NCI-H146 (cell line): ENCODE results near the gene MRGPRG.

Source experiments
- DNase-seq: peaks from one replicate; lab custom pipeline; 2025; lab: John Stamatoyannopoulos, UW

Gene MRGPRG

DNA sequence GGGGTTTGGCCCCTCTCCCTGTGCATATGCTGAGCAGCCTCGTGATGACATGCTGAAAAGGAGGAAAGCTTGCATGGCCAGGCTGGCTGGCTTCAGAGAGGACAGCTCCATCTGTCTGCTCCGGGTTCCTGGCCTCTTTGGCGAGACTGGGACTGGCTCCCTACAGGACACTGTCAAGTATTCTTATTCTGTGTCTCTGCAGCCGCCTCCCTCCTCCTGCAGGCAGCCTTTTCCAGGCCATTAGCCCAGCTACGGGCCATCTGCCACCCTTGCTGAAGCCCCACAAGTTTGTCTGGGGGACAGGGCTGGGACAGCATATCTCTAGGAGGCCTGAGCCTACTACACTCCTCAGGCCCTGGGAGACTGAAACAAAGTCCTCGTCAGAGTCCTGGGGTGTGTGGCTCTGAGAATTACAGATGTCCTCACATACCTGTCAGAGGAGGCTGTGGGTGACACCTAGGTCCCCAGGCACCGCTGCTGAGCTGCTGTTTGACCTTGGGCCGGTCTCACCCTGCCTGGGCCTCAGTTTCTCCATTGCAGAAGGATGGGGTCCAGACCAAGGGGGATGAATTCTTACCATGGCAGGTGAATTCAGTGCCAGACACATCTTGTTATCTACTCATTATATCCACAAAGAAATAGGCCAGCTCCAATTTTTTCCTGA, 11.0 kb downstream of the MRGPRG start:
- no peak for DNase-seq

DNA sequence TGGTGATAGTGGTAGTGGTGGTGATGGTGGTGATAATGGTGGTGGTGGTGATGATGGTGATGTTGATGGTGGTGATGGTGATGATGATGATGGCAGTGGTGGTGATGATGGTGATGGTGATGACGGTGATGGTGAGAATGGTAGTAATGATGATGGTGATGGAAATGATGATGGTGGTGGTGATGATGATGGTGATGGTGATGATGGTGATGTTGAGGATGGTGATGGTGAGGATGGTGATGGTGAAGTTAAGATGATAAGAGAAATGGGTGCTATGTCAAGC, 11.8 kb downstream of the MRGPRG start:
- DNase-seq = no peak

DNA sequence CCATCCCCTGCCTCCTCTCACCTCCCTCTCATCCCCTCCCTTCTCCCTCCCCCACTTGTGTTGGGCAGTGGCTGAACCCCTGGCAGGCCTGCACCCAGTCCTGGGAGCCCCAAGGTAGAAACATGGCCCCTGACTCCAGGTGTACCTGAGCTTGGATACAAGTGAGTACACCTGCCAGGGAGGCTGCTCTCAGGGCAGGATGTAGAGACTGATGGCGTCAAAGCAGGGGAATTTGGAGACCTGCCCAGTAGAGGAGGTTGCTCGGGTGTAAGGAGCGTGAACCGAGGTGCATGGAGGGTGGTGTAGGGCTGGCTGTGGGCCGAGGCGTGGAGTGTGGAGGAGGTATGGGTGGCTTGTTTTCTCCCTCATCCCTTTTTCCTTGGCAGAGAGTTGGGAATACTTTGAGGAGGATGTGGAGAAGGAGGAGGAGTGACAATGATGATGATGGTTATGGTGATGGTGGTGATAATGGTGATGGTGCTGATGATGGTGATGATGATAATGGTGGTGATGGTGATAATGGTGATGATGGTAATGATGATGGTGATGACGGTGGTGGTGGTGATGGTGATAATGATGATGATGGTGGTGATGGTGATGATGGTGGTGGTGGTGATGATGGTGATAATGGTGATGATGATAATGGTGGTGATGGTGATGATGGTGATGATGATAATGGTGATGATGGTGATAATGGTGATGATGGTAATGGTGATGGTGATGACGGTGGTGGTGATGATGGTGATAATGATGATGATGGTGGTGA, 12.3 kb downstream of the MRGPRG start:
- DNase-seq = no peak

DNA sequence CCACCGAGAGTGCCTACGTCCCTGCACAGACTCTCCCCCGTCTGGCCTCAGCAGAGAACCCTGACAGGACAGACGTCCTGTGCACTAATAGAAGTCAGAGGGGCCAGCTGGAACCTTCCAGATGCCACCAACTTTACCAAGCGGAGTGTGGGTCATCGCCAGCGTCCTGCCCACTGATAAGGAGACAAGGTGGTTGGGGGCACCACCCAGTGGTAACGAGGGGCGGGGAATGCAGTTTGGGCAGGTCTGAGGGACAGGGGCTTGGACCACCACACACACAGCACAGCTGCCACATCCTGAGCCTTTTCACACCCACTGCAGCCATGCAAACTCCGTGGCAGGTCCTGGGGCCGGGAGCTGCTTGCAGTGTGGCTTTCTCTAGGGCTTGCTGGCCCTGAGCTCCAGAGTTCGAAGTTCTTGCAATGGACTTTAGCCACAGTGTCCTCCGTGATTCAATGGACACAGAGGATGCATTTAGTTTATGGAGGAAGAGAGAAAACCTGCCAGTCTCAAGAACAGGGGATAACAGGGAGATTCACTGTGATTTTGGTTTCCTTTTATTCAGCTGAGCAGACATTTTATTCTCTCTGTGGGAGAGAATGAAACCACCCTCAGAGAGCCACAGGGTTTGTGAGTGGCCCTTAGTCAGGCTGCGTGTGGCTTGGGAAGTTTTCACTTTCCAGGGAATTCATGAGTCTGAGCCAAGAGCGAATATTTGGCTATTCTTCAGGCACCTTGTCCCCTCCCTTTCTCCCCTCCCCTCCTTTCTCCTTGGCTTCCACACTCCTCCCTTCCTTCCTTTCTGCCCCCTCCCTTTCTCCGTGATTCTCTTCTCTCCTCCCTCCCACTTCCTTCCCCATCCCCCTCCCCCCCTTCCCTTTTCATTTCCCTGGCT, 13.1 kb downstream of the MRGPRG start:
- DNase-seq = no peak

DNA sequence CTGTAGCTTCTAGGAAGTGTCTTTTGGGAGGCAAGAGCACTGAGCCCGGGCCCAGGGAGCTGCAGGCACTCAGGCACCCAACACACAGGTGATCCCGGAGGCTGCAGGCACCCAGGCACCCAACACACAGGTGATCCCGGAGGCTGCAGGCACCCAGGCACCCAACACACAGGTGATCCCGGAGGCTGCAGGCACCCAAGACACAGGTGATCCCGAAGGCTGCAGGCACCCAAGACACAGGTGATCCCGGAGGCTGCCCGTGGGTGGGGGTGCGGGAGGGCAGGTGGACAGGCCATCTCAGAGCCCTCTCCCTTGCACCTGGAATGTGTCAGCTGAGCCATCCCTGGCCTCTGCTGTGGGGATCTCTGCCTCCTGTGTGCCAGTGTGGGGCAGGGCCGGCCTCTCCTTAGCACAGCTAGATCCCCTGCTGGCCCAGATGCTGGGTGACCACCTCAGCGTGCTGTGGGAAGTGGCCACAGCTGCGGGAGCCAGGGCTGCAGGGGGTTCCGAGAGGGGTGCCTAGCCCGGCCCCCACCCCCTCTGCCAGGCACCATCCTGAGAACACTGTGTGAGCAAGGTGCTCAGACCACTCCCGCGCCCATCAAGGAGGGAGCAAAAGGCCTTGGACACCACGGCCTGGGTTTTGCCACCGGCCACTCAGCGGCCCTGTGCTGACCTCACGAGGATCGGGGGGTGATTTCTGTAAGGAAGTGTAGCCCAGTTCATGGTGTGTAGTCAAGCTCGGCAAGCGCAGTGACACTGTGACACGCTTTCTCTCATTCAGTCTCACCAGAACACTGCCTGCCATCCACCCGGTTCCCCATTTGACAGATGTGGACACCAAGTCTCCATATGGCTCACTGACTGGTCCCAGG, 14.2 kb downstream of the MRGPRG start:
- no peak for DNase-seq

DNA sequence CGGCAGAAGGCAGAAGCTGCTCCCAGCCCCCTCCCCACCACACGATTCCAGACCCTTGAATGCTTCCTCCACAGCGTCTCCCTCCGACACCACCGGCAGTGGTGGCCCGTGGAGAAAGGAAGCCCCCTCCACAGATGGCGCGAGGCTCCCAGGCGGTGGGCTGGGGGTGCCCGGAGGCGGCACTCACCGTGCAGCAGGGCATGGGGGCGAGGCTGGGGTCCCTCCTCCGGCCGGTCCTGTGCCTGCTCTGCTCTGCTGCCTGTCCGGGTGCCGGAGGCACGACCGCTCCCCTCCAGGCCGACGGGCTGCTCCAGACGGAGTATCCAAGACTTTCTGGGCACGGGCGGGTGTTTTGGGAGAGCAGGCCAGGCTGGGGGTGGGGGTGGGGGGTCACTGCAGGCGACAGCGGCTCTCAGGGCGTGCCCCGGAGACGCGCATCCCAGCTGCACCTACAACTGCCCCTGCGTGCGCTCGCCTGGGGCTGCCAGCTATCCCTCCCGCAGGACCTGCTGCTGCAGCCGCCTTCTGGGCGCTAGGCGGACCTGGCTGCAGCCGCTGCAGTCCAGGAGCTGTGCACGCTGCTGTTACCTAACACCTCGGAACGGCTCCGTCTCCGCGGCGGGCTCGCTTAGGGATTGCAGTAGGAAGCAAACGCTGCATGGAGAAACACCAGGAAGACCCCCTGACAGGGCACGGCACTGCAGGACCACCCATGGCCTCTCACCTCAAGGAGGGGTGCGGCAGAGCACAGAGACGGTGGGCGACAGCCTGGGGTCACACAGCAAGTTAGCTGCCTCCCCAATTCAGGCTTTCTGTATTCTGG, 15.2 kb downstream of the MRGPRG start:
- DNase-seq = peak; percentile 54

DNA sequence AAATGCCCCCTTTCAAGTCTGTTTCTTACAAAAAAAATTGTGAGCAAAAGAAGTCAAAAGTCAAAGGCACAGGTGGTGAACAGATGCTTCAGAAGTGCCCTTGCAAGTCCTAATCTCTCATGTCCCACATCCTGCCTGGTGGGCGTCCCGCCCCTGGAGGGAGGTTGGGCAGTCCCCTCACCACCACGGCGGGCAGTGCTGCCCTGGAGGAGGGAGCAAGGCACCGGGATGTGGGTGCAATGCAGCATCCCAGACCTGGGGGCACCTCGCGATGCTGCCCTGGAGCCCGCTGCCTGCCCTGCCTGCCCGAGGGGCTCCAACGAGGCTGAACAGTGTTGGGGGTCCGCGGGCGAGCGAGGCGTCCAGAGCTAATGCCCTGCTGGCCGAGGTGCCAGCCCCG, 15.9 kb downstream of the MRGPRG start:
- DNase-seq = no peak

DNA sequence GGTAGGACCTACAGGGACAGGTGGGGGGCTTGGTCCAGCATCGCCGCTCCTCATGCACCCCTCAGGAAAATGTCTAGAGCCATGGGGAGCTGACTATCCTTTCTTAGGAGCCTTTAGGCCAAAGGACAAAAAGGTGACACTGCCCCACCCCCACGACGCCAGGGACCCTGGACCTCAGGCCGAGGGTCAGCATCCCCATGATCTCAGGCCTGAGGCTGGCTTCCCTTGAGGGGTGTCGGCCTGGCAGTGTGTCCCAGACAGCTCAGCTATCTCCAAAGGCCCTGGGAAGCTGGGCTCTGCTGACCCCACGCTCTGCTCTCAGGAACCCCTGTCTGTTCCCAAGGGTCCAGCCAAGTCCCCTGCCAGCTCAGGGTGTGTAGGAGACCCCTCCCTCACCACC, 16.3 kb downstream of the MRGPRG start:
- DNase-seq = no peak

DNA sequence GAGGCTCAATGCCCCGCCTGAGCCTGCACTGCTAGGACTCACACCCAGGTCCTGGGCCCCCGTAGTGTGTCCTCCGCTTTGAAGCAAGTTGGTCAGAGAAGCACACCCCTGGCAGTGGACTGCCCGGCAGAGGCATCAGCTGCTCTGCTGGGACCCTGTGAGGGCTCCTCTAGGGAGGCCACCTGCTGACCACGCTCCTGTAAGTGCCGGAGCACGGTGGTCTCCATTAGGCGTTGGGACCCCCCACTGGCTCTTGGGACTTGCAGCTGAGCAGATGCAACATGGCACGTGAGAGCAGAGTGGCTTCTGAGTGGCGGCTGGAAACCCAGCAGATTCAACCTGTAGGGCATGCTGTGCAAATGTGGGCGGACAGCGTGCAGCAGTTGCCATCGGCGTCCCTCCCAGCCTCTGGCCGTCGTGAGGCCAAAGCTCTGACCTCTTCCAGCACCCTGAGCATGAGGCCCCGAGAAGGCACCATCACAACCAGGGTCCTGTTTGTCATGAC, 16.9 kb downstream of the MRGPRG start:
- no peak for DNase-seq

DNA sequence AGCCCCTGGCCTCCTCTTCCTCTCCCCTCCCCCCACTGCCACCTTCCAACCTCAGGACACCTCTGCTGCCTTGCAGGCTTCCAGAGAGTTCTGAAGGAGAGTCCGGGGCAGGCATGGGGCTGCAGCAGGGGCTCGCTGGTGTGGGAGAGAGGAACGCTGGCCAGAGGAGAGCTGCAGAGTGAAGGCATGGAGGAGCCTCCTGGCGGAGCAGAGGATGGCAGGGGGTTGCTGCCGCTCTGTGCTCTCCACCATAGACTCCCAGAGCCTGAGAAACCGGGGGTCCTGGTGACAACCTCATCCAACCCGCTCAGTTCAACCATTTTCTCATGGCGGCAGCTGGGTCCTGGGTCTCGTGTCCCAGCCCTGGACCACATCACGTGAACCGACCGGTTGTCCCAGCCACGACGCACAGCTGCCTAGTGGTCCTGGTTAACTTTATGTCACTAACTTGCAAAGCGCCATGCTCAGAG, 17.5 kb downstream of the MRGPRG start:
- DNase-seq = no peak

DNA sequence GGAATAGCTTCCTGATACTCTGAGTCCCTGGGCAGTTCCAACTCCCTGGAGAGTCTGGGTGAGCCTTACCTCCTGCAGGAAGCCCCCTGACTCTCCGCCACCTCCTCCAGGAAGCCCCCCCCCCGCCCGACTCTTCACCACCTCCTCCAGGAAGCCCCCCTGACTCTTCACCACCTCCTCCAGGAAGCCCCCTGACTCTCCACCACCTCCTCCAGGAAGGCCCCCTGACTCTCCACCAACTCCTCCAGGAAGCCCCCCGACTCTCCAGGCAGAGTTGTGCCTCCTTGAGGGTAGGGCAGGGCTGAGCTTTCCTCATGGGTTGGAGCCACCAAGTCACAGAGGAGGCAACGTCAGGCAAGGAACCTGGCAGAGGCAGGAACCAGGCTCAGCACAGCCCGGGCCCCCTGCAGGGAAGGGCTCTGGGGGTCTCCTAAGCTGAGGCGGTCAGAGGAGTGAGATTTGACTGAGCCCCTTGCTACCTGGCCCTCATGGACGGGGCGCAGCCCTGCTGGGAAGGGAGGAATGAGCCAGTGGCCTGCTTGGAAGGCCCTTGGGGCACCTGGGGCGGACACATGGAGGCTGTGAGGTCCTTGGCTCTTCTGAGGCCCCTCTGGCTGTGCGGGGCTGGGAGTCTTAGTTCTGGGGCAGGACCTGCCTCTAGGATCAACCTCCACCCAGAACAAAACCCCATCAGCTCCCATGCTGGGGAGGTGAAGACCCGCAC, 18.1 kb downstream of the MRGPRG start:
- no peak for DNase-seq

DNA sequence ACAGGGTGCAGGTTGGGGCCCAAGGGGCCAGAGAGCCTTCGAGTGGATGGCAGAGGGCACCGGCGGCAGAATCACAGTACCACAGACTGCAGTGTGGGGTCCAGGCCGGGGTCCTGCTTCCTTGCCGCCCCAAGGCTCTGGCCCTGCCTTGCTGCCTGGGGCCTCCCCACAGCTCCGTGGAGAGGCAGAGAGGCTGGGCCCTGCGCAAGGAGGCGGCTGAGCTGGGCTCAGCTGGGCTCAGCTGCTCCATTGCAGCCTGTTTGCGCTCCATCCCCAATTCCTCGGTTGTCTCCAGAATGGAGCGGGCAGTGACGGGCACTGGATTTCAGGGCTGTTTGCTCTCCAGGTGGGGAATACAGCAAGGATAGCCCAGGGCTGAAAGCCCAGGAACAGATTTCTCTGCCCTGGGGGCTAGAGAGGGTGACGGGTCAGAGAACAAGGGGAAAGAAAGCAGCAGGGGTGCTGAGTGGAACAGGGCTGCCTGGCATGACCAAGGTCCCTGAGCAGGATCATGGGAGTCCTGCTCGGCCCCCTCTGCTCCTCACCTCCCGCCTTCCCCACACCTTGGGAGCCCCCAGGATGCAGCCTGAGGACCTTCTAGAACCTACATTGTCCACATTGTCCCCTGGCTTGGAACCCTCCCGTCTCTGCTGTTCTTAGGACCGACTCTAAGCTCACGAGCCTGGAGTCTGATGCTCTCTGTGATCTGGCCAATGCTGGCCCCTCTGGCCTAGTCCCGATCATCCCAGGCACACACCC, 18.9 kb downstream of the MRGPRG start:
- no peak for DNase-seq

DNA sequence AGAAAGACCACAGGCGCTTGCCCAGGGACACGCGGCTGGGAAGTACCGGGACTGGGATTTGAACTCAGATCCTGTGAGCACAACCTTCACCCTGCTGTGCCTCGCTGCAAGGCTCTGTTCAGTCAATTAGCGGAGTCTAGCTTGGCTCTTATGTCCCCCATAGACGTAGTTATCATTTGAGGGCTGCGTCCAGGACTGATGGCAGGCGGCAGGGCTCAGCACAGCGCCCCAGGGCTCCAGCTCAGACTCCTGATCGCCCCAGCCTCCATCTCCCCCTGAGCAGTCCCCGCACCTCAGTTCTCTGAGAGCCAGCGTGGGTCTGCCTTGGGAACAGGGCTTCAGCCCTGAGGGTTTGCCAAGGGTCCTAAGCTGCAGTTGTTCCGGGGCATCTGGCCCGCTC, 19.8 kb downstream of the MRGPRG start:
- no peak for DNase-seq

DNA sequence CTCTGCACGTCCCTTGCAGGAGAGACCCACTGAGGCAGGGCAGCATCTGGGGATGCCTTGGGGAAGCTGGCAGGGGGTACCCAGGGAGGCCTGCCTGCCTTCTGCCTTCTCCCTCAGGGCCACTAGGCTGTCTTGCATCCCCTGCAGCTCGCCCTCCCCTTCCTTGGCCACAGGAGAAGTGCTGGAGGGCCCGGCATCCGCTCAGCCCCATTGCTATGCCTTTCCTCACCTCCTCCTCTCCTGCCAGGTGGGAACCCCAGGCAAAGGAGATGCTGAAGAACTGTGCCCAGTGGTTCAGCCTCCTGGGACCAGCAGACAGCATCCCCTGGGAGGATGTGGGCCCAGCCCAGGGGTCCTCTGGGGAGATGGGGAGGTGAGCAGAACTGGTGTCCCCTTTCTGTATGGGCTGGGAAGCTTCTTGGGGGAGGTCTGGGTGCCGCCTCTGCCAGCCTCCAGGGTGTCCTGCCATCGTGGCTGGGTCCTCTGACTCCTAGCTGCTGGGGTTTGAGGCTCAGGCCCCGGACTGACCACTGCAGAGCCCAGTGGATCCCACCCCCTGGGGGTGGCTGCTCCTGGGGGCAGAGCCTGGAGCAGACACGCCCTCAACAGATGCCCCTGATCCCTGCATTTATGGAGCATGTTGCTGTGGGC, 20.6 kb downstream of the MRGPRG start:
- DNase-seq = no peak

DNA sequence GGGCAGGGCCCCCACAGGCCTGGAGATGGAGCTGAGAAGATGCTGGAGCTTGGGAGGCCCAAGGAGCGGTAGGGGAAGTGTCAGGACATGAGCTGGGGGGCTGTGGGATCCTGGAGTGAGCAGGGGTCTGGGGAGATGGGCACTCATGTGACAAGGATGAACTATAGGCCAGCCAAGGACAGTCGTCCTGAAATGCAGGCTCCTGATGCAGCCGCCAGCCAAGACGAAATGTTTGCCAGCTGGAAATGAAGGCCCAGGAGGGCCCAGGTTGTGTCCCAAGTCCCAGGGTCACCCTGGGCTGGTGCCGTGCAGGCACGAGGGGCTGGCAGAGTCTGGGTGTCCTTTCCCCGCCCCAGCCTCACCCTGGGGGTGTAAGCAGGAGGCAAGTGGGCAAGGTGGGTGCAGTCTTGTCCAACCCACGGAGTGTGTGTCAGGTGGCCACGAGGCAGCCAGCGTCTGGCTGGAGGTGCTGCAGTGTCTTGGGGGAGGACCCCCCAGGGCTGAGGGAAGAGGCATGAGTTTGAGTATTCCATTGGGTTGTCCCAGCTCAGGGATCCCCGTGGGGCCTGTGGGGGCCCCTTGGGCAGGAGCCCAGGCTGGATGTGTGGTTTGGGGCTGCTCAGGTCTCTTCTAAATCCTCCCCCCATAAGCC, 21.4 kb downstream of the MRGPRG start:
- DNase-seq = no peak

DNA sequence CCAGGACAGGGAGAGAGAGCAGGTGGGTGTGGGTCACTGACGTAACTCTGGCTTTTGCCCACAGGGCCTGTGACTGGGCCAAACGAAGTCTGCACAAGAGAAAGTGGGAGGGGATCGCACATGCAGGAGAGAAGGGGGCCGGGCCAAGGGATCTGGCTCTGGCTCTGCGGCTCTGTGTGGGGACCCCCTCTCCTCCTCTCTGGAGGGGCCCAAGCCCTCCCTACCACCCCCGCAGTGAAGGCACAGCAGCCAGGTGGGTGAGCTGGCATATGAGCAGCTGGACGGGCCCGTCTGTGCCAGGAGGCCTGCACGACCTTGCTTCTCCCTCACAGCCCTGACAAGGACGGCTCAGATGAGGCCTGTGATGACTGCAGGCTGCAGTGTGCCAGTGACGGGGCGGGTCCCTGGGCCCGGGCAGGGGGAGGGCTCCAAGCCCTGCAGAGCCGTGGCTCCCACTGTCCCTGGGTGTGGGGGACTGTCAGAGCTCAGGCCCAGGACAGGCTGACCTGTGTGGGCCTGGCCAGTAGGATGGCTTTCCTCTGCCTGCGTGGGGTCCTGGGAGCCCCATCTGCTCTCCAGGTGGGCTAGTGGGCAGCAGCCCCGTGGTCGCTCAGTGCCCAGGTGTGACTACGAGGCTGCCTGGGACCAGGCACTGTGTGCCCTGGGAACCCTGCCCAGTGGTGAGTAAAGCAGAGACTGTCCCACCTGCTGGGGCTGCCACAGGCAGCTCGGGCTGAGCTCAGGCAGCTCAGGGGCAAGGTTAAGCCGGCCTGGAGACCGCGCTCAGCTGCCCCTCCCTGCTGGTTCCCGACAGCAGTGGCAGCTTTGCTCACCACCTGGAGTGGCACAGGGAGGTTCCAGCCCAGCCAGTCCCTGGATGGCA, 22.2 kb downstream of the MRGPRG start:
- DNase-seq = no peak
